Rectal smooth muscle tissue (tissue), 1 donor: ENCODE measurements around the gene TMEM129.
A peak's percentile ranks its signal among the peaks of the same experiment; 100 is the strongest.
"Not testable (repeated sequence)": the region's sequence is repeated elsewhere in the genome, so short reads cannot be mapped to it uniquely, and the experiment has no call there.

Experiments
- H3K27ac ChIP-seq: one replicate; pipeline ENCODE4 v1.7.0; 2013; ENCODE audit warnings: low read depth, low read length, inconsistent platforms
- H3K27me3 ChIP-seq: one replicate; pipeline ENCODE4 v1.7.0; 2013; ENCODE audit warnings: low read length; ENCODE audit not compliant: control insufficient read depth, insufficient read depth
- H3K36me3 ChIP-seq: one replicate; pipeline ENCODE4 v1.7.0; 2013; ENCODE audit warnings: low read length; ENCODE audit not compliant: control insufficient read depth, insufficient read depth
- H3K4me1 ChIP-seq: one replicate; pipeline ENCODE4 v1.7.0; 2013; ENCODE audit warnings: low read length; ENCODE audit not compliant: control insufficient read depth, insufficient read depth
- H3K4me3 ChIP-seq: one replicate; pipeline ENCODE4 v1.7.0; 2013; ENCODE audit warnings: low read length
- H3K9ac ChIP-seq: one replicate; pipeline ENCODE4 v1.7.0; 2013; ENCODE audit warnings: low read length

Gene TMEM129

DNA sequence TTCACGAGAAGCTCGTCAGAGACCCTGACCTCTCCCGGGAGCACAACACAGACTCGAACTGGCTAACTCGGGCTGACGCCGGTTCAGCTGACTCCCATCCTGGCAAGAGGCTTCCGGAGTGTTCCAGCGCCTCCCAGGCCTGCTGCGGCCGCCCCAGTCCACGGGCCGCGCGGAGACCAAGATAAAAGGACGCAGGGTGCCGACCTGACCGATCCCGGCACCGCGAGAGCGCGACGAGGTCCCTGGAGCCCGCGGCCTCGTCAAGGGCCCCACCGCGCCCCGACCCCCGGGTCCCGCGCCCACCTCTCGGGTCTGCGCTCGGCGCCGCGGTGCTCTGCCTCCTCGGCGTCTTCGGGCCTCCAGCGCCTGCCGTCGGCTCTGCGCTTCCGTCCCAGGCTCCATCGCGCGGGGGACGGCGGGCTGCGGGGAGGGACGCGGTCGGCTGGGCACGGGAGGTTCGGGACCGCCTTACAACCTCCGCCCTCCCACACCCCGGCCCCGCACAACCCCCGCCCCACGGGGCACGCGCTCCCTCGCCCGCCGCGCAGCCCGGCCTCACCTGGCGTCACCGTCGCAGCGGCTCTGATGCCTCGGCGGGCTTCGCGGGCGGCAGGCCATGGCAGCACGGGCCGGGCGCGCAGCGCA lies 9.4 kb downstream of the TMEM129 start:
- Histone ChIP-seq H3K4me1 (peaks cover 6% of the 10 kb centered on the region), H3K36me3 (peaks cover 3% of the 10 kb centered on the region), H3K4me3 (peak overlapping the region; percentile 94), H3K27me3 (no peaks in the 10 kb centered on the region), H3K9ac (peak overlapping the region; percentile 95), H3K27ac (peak overlapping the region; percentile 97)

GRCh38 chr4:1711055-1711570 lies 10.0 kb downstream of the TMEM129 start:
- Histone ChIP-seq H3K4me3 (peak overlapping the region; percentile 94), H3K27ac (peak overlapping the region; percentile 97), H3K36me3 (peaks cover 2% of the 10 kb centered on the region), H3K27me3 (no peaks in the 10 kb centered on the region), H3K9ac (peak overlapping the region; percentile 95), H3K4me1 (peaks cover 6% of the 10 kb centered on the region)

GRCh38 chr4:1708581-1708980 lies 12.5 kb downstream of the TMEM129 start:
- Histone ChIP-seq H3K27ac (no peak overlapping the region), H3K36me3 (peaks cover 2% of the 10 kb centered on the region), H3K27me3 (no peaks in the 10 kb centered on the region), H3K9ac (no peak overlapping the region), H3K4me3 (no peak overlapping the region), H3K4me1 (peaks cover 6% of the 10 kb centered on the region)

- Histone ChIP-seq H3K9ac (no peak overlapping the region), H3K27me3 (no peaks in the 10 kb centered on the region), H3K4me1 (peaks cover 6% of the 10 kb centered on the region), H3K27ac (no peak overlapping the region), H3K36me3 (peaks cover 2% of the 10 kb centered on the region), H3K4me3 (no peak overlapping the region)
Measured at GRCh38 chr4:1706358-1706757, 14.8 kb downstream of the TMEM129 start.

DNA sequence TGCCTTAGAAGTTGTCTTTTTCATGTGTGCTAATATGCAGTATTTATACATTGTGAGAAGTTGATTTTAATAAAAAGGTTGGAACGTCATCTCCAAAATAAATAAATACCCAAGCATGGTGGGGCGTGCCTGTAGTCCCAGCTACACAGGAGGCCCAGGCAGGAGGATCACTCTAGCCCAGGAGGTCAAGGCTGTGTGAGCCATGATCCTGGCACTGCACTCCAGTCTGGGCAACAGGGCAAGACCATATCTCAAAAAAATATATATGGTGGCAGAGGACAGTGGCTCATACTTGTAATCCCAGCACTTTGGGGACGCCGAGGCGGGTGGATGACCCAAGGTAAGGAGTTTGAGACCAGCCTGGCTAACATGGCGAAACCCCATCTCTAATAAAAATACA lies 15.4 kb downstream of the TMEM129 start:
- H3K9ac ChIP-seq = no peak overlapping the region
- no peaks in the 10 kb centered on the region for H3K27me3 ChIP-seq
- peaks cover 2% of the 10 kb centered on the region for H3K36me3 ChIP-seq
- H3K27ac ChIP-seq = no peak overlapping the region
- no peak overlapping the region for H3K4me3 ChIP-seq
- H3K4me1 ChIP-seq = no peaks in the 10 kb centered on the region

GRCh38 chr4:1703867-1704266 lies 17.3 kb downstream of the TMEM129 start:
- no peaks in the 10 kb centered on the region for H3K36me3 ChIP-seq
- H3K9ac ChIP-seq = no peak overlapping the region
- no peak overlapping the region for H3K4me3 ChIP-seq
- H3K27ac ChIP-seq = no peak overlapping the region
- no peaks in the 10 kb centered on the region for H3K27me3 ChIP-seq
- H3K4me1 ChIP-seq = no peaks in the 10 kb centered on the region

- H3K4me1 ChIP-seq, H3K9ac ChIP-seq, H3K27ac ChIP-seq, H3K4me3 ChIP-seq, H3K27me3 ChIP-seq, H3K36me3 ChIP-seq: not testable (repeated sequence)
Measured at GRCh38 chr4:1701671-1702070, 19.5 kb downstream of the TMEM129 start.

DNA sequence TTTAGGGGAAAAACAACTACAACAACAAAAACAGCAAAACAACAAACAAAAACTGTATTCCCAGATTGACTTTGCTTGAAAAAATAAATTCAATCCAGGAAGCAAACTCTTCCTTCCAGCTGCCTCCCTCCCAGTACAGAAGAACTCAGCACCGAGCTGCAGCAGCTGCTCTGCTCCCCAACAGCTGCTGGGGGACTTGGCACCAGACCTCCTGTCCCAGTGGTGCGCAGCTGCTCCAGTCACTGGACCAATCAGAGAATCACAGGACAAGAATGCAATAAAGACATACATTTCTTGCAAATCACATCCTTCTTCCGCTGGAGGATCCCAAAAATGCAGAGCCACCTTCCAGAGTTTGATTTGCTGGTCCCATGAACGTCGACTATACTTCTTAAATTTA lies 25.2 kb downstream of the TMEM129 start:
- Histone ChIP-seq H3K36me3 (peaks cover 7% of the 10 kb centered on the region), H3K27me3 (no peaks in the 10 kb centered on the region), H3K4me1 (no peaks in the 10 kb centered on the region), H3K27ac (no peak overlapping the region), H3K4me3 (no peak overlapping the region), H3K9ac (no peak overlapping the region)

- H3K9ac ChIP-seq = no peak overlapping the region
- H3K27me3 ChIP-seq = no peaks in the 10 kb centered on the region
- peaks cover 5% of the 10 kb centered on the region for H3K36me3 ChIP-seq
- H3K4me3 ChIP-seq = no peak overlapping the region
- no peaks in the 10 kb centered on the region for H3K4me1 ChIP-seq
- H3K27ac ChIP-seq = no peak overlapping the region
Measured at GRCh38 chr4:1693131-1693896, 27.8 kb downstream of the TMEM129 start.

GRCh38 chr4:1691737-1692373 lies 29.3 kb downstream of the TMEM129 start:
- H3K27ac ChIP-seq = no peak overlapping the region
- peaks cover 5% of the 10 kb centered on the region for H3K36me3 ChIP-seq
- H3K27me3 ChIP-seq = no peaks in the 10 kb centered on the region
- H3K4me1 ChIP-seq = no peaks in the 10 kb centered on the region
- no peak overlapping the region for H3K4me3 ChIP-seq
- no peak overlapping the region for H3K9ac ChIP-seq

GRCh38 chr4:1690698-1691097 lies 30.4 kb downstream of the TMEM129 start:
- peaks cover 5% of the 10 kb centered on the region for H3K36me3 ChIP-seq
- no peak overlapping the region for H3K9ac ChIP-seq
- H3K27ac ChIP-seq = no peak overlapping the region
- no peaks in the 10 kb centered on the region for H3K4me1 ChIP-seq
- no peaks in the 10 kb centered on the region for H3K27me3 ChIP-seq
- no peak overlapping the region for H3K4me3 ChIP-seq

DNA sequence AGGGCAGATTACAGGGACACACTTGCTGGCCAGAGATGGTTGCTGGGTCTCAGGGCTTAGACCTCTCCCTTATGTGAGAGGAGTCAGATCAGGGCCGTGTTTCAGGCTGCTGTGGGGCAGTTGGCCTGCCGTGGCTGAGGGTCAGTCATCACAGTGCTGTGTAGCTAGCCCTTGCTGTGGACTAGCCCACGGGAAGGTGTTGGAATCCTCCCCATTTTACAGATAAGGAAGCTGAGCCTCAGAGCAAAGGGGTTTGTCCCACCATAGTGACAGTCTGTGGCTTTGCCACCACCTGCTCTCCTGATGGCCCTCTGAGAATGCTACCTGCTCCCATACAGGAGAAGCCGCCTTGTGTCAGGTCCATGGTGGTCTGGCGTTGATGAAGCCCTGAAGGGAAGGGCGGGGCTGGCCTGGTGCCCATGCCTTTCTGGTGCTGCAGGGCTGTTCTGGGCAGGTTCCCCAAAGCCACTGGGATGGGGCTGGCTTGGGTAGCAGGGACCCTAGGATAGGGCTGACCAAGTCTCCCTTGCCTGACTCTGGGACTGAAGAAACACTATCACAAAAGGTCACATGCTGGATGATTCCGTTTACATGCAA lies 34.6 kb downstream of the TMEM129 start:
- Histone ChIP-seq H3K27me3 (no peaks in the 10 kb centered on the region), H3K9ac (no peak overlapping the region), H3K36me3 (no peaks in the 10 kb centered on the region), H3K4me3 (no peak overlapping the region), H3K27ac (no peak overlapping the region), H3K4me1 (no peaks in the 10 kb centered on the region)
